Hypothalamus (tissue), 51 donors: Measurements from ENCODE around the gene LRRC8B.
A peak's percentile ranks its signal among the peaks of the same experiment; 100 is the strongest.
"Not testable (repeated sequence)": the region's sequence is repeated elsewhere in the genome, so short reads cannot be mapped to it uniquely, and the experiment has no call there.

Experiments
- DNase-seq, 51 donors: peaks; one replicate each; lab custom pipeline; 2025; lab: John Stamatoyannopoulos, UW

LRRC8B gene

DNA sequence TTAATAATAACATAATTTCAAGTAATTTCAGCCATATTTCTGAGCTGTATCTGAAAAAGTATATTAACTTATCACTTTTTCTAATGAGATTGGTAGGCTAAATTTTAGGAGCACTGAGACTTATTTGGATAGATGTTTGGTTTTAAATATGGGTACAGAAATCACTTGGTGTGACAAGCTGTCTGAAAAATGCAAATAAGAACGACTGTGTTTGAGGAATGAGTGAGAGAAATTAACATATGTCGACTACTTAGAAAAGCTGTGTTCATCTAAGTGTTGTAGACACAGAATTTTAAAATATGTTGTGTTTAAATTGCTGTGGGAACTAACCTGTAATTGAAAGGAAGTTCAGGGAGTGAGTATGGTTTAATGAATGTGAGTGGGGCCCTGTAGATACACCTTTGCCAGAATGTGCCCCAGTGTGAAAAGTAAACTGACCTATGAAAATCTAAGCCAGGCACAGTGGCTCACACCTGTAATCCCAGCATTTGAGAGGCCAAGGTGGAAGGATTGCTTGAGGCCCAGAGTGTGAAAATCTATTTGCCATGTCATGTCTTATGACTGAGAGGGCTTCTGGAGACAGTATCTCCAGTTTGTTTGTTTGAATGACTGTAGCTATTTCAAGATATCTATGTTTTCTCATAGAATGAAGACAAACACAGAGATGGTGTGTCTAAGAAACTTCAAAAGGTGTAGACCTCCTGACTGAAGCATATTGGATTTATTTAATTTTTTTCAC lies 54.5 kb downstream of the LRRC8B start:
- no peak for DNase-seq

DNA sequence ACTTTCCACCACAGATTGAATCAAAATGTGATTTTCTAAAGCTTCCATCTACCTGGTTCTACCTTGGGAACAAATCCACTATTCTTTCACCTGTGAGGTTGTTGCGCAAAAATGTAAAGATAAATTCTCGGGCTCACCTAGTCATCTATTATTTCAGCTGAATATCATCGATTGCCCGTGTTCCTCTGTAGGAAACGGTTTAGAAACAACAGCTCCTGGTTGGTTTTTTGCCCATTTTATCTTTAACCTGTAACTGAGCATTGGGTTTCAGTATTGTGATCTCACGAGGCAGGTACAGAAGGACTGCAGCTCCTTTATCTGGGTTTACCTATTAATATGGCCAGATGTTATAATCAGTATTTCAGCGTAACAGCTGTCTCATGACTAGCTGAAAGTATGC lies 55.4 kb downstream of the LRRC8B start:
- DNase-seq: no peak

DNA sequence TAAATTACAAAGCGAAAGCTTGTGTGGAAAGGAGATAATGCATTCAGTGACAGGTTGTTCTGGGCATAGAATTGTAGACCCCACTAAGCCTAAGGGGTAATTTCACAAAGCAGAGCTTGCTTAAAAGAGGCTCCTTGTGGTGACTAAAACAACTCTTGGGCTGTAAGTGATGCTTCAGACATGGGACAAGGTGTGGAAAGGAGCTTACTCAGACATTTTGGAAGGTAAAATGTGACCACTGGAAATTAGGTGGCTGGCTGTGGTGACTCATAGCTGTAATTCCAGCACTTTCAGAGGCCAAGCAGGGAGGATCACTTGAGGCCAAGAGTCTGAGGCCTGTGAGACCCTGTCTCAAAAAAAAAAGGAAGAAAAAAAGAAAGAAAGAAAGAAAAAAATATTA lies 57.2 kb downstream of the LRRC8B start:
- DNase-seq: no peak

DNA sequence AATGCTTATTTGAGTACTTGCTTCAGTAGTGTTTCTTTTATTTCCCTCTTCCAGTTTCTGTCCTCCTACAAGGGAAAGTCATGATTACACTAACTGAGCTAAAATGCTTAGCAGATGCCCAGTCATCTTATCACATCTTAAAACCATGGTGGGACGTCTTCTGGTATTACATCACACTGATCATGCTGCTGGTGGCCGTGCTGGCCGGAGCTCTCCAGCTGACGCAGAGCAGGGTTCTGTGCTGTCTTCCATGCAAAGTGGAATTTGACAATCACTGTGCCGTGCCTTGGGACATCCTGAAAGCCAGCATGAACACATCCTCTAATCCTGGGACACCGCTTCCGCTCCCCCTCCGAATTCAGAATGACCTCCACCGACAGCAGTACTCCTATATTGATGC lies 57.9 kb downstream of the LRRC8B start:
- no peak for DNase-seq

DNA sequence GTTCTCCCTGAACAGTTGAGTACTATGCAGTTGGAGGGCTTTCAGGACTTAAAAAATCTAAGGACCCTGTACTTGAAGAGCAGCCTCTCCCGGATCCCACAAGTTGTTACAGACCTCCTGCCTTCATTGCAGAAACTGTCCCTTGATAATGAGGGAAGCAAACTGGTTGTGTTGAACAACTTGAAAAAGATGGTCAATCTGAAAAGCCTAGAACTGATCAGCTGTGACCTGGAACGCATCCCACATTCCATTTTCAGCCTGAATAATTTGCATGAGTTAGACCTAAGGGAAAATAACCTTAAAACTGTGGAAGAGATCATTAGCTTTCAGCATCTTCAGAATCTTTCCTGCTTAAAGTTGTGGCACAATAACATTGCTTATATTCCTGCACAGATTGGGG lies 59.6 kb downstream of the LRRC8B start:
- DNase-seq: no peak

DNA sequence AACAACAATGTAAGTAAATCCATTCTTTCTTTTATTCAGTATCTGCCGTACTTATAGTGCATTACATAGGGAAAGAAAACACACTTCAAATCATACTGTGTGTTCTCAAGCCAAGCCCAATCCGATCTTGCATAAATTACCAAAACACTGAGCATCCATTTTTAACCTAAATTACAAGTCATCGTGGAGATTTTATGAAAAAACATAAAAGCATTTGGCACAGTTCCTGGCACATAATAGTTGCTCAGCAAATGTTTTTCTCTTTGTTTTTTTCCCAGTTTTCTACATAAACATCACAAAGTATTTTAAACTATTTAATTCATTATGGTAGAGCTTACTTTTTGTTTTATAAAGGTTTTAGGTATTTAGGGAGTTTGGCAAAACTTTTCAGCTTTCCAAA lies 60.2 kb downstream of the LRRC8B start:
- DNase-seq: no peak

DNA sequence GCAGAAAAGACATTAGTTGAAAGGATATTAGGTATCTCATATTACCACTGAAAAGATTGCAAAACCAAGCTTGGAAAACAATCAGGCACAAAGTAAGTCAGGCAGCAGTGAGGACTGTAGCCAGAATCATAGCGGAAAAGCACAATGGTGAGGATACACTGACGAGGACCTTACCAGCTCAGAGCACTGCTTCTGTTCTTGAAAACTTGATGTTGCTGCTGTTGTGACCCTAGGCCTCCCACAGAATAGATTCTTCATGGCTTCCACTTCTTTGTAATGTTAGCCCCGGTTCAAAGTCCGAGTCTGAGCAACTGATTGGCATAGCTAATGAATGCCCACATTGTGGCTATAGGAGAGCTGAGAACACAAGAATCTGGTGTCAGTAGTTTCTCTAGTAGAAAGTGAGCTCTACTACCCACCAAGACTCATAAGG lies 63.1 kb downstream of the LRRC8B start:
- DNase-seq: peak in 1 of 51 donors; percentile 19

DNA sequence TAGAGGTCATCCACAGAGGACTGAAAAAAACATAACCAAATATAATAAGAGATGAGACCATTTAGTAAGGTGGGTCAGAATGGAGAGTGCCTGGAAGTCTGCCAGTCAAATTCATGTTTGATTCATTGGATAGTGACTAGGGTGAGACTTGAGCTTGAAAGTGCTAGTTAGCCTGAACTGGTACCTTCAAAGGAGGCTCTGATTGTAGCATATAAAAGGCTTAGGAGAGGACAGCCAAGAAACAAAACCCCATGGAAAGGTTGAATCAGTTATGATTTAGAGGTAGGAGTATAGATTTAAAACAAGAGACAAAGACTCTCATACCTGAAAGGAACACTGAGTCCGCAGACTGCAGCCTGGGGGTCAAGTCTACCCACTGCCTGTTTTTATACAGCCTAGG lies 63.9 kb downstream of the LRRC8B start:
- no peak for DNase-seq

DNA sequence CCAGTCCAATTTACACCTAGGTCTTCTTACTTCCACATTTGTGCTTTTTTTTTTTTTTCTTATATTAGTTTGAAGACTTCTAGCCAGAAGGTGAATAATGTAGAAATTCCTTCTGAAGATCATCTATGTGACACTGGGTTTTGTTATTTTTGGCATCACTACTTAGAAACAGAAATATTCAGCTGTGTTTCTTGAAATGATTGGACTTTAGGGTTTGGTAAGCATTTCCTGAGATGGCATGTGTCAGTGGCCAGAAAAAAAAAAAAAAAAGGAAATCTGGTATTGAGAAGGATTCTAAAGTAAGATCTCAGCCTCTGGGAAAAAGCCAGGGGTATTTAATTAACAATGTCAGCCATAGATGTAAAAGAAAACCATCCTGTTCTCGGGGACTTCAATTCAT lies 64.9 kb downstream of the LRRC8B start:
- no peak for DNase-seq

DNA sequence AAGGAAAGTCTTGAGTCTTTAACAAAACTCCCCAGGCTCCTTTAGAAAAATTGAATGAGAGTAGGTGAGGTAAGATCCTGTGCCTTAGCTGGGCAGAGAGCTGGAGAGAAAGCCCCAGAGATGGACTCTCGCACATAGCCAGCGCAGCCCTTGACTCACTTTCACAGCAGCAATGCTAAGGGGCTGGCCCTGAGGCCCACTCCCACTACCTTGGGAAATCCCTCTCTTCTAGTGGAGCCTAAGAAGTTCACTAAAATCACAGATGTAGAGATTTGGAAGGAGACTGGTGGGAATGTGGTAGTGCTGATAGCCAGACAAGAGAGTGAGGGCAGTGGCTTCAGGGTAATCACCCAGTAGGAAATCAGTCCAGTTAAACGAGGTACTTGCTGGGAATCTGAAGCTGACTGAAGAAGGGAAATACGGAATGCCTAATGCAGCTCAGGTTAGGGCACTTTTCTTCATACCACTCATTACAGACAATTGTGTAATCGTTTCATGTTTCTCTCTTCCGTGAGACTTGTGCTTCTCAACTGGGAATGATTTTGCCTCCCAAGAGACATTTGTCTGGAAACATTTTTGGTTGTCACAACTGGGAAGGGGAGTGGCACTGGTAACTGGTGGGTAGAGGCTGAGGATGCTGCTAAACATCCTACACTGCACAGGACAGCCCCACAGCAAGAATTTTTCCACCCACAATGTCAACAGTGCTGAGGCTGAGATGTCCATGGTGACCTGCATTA lies 65.9 kb downstream of the LRRC8B start:
- no peak for DNase-seq

DNA sequence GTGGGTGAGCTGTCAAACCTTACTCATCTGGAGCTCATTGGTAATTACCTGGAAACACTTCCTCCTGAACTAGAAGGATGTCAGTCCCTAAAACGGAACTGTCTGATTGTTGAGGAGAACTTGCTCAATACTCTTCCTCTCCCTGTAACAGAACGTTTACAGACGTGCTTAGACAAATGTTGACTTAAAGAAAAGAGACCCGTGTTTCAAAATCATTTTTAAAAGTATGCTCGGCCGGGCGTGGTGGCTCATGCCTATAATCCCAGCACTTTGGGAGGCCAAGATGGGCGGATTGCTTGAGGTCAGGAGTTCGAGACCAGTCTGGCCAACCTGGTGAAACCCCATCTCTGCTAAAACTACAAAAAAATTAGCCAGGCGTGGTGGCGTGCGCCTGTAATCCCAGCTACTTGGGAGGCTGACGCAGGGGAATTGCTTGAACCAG lies 68.3 kb downstream of the LRRC8B start:
- DNase-seq: not testable (repeated sequence)

DNA sequence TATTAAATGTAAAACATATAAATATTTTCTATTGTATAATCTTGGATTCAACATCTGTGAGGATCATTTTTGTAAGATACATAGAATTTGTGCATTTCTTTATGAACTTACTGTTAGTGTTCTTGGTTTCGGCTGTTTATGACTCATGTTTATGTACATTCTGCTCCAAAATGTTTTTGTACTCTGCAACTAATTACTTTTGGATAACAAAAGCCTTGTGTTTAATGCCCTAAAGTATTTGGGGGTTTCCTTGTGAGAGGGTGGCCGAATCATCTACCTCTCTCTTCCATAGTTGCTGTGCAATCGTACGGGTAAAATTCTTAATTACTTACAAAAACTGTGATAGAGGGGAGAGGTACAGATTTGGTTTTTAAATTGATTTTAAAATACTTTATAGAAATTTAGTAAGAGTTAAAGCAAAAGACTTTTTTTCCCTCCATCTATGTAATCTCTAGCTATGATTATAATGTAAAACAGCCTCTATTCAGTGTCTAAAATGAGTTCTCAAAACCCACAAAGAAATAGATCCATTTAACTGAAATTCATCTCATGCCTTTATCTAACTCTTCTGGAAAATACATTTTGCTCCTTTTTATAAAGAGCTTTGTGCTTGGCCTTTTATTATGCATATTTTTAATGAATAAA lies 69.6 kb downstream of the LRRC8B start:
- DNase-seq: no peak

DNA sequence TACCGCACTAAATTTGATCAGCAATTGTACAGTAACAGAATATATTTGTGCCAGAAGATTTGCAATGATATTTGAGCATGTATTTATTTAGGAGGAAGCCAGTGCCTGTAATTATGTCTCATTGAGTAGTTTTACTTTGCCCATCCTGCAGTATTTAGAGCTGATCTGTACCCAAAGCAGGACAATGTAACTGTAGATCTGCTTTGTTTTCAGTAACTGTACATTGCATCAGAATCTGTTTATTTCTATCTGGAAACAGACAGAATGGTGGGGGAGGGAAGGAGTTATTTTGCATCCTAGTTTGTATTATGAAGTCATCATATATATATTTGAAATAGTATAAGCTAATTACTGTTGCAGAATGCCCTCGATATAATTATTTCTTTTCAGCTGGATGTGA lies 72.1 kb downstream of the LRRC8B start:
- no peak for DNase-seq

DNA sequence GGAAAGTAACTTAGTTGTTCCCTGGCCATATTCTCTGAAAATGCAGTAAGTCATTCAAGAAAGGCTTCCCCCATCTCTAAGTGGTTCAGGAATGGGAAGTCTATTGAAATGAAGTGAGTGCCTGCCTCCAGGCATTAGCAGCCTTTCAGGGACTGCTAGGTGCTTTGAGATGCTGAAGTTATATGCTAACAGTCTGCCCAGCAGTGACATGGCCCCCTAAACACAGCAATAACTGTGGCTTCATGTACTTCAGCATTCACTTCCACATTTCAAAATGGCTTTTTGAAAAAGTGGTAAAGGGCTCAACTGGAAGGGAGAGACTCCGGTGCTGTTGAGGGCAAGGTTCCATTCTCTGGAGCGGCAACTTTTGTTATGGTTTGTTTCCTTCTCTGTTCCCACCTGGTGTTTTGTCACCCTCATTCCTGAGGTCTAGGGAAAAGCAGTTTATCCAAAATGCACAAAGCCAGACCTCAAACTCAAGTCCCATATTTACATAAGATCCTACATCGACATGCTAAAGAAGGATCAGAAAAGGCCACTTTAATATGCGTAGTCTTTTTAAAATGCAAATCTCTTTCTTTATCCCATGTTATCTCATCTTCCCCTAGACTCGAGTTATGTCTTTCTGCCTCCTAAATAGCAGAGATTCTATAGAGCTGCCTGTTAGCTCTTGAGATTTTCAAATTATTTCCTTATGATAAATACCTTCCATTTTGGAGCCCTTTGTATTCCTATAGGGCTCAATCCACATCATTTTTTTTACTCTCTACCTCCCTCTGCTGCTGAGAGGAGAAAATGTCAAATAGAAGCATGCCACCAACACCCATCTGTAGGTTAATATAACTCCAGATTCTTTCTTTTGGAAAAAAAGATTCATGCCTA lies 74.1 kb downstream of the LRRC8B start:
- DNase-seq: peak in 3 of 51 donors; percentile 10 to 63 (median 41)

DNA sequence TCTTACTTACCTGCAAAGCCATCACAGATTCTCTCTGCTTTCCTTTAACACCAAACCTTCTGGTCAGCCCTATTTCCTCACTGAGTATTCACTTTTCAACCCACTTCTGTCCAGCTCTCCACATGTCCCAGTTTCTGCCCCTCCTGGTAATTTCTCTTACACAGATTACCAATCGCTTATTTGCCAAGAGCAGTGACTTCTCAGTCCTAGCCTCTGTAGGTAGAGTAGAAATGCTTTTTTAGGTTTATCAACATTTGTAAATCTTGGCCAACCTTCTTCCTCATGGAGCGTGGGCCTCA lies 74.7 kb downstream of the LRRC8B start:
- DNase-seq: no peak

DNA sequence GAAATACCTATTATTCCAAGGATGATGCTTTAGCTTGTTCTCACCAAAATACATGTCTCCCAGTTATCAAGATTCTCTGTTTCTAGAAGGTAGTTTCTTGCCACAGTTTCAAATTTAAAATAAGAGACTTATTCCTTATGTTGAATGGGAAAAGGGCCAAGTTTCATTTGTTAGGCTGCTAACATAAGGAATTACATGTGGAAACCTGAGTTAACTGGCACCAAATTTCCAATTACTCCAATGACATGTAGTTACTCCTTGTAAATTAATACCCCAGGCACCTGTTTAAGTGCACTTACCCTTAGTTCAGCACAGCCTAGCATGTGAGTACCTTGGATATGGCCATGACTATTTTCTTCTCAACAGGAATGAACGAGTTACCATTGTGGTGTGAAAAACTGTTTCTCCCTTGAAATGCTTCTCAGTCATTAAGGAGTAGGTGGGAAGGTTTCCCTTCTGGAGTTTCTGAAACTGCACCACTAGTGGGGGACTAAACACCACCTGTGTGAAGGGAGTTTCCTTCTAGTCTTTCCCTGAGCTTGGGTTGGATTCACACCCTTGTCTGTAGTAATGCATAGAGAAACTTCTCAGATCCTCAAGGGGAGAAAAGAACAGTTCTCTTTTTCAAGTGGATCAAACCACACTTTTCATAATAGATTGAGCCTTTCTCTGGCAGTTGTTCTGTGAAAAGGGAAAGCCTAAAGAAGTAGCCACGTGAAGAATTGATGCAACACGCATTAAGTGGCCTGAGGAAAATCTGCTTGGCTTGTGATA lies 76.0 kb downstream of the LRRC8B start:
- DNase-seq: peak in 1 of 51 donors; percentile 18

DNA sequence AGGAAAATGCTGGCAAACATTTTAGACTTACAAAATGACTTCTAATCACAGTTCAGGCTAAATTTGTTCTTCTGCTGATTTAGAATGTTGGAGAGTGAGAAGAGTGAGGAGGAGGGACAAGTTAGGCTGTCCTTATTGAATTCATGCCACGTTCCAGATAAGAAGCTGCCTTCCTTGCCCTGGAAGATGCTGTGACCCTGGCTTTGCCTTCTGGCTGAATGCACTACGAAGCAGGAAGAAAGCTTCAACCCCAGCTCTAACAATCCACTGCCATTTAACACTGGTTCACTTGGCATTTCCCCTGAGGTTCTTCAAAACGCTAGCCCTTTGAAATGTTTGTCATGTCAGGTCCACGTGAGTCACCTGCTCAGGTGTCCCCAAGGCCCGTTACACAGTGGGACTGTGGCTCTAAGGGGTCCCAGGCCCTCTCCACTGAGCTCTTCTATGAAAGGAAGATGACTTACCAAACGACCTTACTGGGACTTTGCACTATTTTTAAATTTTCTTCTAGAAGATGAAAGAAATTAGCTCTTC lies 78.3 kb downstream of the LRRC8B start:
- DNase-seq: peak in 1 of 51 donors; percentile 39

DNA sequence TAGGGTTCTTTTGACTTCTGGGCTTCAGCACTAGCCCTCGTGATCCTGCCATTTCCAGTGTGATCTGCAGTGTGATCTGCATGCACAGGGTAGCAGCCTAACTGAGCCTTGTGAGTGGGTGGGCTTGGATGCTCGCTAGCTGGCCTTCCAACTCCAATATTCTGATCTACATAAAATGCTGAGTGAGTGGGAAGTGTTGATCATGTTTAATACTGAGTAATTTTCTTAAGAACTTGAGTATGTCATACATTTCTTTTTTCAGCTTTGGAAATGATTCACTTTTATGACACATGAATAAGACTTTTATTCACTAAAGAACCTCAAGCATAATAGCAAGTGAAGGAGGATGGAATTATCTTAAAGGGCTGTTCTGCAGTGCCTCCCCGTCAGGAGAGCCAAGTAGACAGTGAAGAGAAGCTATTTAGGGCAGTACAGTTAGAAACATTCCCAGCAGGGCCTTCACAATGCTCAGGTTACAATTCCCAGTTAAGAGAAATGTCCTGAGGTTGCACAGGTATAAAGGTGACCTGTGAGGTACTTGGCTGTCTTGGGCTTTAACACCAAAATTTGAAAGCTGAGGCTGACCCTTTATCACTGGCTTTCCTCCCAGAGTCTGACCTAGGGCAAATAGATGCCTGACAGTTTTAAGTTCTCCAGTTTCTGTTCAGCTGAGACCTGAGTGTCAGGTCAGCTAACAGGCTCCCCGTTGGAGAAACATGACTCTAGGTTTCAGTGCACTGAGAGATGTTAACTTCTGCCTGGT lies 79.2 kb downstream of the LRRC8B start:
- DNase-seq: peak in 1 of 51 donors; percentile 65

DNA sequence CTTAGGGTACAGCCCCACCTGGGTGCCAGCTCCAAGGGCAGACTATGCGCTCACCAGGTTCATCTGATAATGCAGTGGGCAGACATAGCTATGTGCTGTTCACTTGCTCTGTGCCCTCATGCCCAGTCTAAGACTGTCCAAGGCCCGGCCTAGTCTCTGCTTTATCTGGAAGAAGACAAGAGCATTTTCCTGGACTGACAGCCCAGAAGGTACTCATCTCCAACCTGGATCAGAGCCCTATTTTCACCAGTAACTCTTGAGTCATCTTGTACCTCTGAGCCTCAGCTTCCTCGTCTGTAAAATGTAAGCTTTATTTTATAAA lies 79.7 kb downstream of the LRRC8B start:
- DNase-seq: no peak
